RWPE2 (cell line): ENCODE results near the gene VAV3.

Experiments used
- ATAC-seq: fragments of 200-7000 bp; cut with Tn5 transposase; 3 replicates; pipeline ENCODE4 v1.9.1; 2021; ENCODE audit warnings: low read depth
- DNase-seq: peaks from one replicate; pipeline ENCODE4 v3.0.0-alpha.2; 2020; ENCODE audit warnings: low spot score
- H3K27ac ChIP-seq: fragments of 450-650 bp; 2 replicates; pipeline ENCODE4 v1.5.1; 2017; ENCODE audit warnings: mild to moderate bottlenecking; ENCODE audit not compliant: poor library complexity, severe bottlenecking
- H3K27me3 ChIP-seq: fragments of 250-450 bp; sonication (Bioruptor Pico); 2 replicates; pipeline ENCODE4 v1.5.1; 2021; ENCODE audit warnings: mild to moderate bottlenecking, moderate library complexity; ENCODE audit not compliant: insufficient read depth, poor library complexity, severe bottlenecking
- H3K36me3 ChIP-seq: fragments of 250-450 bp; sonication (Bioruptor Pico); 2 replicates; pipeline ENCODE4 v1.5.1; 2020; ENCODE audit warnings: low read depth, mild to moderate bottlenecking, moderate library complexity
- H3K4me1 ChIP-seq: fragments of 250-450 bp; sonication (Bioruptor Pico); 2 replicates; pipeline ENCODE4 v1.5.1; 2021; ENCODE audit warnings: mild to moderate bottlenecking, moderate library complexity; ENCODE audit not compliant: insufficient read depth, poor library complexity, severe bottlenecking
- H3K4me3 ChIP-seq: fragments of 250-450 bp; sonication (Bioruptor Pico); 2 replicates; pipeline ENCODE4 v1.5.1; 2021; ENCODE audit warnings: mild to moderate bottlenecking, moderate library complexity; ENCODE audit not compliant: severe bottlenecking
- H3K9me3 ChIP-seq: fragments of 250-450 bp; sonication (Bioruptor Pico); 2 replicates; pipeline ENCODE4 v1.5.1; 2021; ENCODE audit warnings: mild to moderate bottlenecking, moderate library complexity; ENCODE audit not compliant: severe bottlenecking
- CTCF ChIP-seq: fragments of 450-650 bp; IDR thresholded peaks from one replicate; pipeline ENCODE4 v1.5.1; 2017; ENCODE audit warnings: mild to moderate bottlenecking, moderate library complexity; ENCODE audit not compliant: poor library complexity, severe bottlenecking

VAV3 gene

GRCh38 chr1:107976431-107976830, 11.5 kb upstream of the VAV3 start:
- no peaks in the 10 kb centered on the region for H3K36me3 ChIP-seq
- H3K9me3 ChIP-seq, result no peaks in the 10 kb centered on the region
- no peak overlapping the region for H3K27ac ChIP-seq
- no peak overlapping the region for H3K4me3 ChIP-seq
- no peak for TF ChIP-seq CTCF
- no peaks in the 10 kb centered on the region for H3K27me3 ChIP-seq
- no peak for DNase-seq
- no peak for ATAC-seq
- H3K4me1 ChIP-seq, result no peaks in the 10 kb centered on the region

- DNase-seq (no peak), ATAC-seq (no peak)
- no peak overlapping the region for H3K4me3 ChIP-seq
- H3K36me3 ChIP-seq, result no peaks in the 10 kb centered on the region
- H3K27ac ChIP-seq, result no peak overlapping the region
- no peaks in the 10 kb centered on the region for H3K27me3 ChIP-seq
- H3K9me3 ChIP-seq, result no peaks in the 10 kb centered on the region
- TF ChIP-seq CTCF, result no peak
- H3K4me1 ChIP-seq, result no peaks in the 10 kb centered on the region
Measured at GRCh38 chr1:107975851-107976250, 10.9 kb upstream of the VAV3 start.

- TF ChIP-seq CTCF, result no peak
- DNase-seq (no peak), ATAC-seq (no peak)
- H3K27ac ChIP-seq, result no peak overlapping the region
- no peak overlapping the region for H3K4me3 ChIP-seq
- no peaks in the 10 kb centered on the region for H3K27me3 ChIP-seq
- H3K4me1 ChIP-seq, result no peaks in the 10 kb centered on the region
- H3K9me3 ChIP-seq, result no peaks in the 10 kb centered on the region
- no peaks in the 10 kb centered on the region for H3K36me3 ChIP-seq
Measured at GRCh38 chr1:107974090-107974489, 9.1 kb upstream of the VAV3 start.

GRCh38 chr1:107972391-107973180, 7.6 kb upstream of the VAV3 start:
- Histone ChIP-seq H3K27me3 (no peaks in the 10 kb centered on the region), H3K9me3 (no peaks in the 10 kb centered on the region), H3K36me3 (no peaks in the 10 kb centered on the region), H3K4me3 (no peak overlapping the region), H3K27ac (no peak overlapping the region), H3K4me1 (peaks cover 1% of the 10 kb centered on the region)
- no peak for ATAC-seq
- TF ChIP-seq CTCF, result no peak
- no peak for DNase-seq

- ATAC-seq, result no peak
- no peak for TF ChIP-seq CTCF
- Histone ChIP-seq H3K4me1 (peaks cover 4% of the 10 kb centered on the region), H3K9me3 (no peaks in the 10 kb centered on the region), H3K27me3 (peaks cover 16% of the 10 kb centered on the region), H3K36me3 (no peaks in the 10 kb centered on the region), H3K4me3 (no peak overlapping the region), H3K27ac (no peak overlapping the region)
- no peak for DNase-seq
Measured at GRCh38 chr1:107966550-107966949, 1.6 kb upstream of the VAV3 start.
